ENCODE results near the gene FOXA2. TPM values are rescaled to one million over a fixed set of nuclear protein-coding genes. Genes with fewer than 3 reads are reported as not detected.
"Not testable (repeated sequence)": the region's sequence is repeated elsewhere in the genome, so short reads cannot be mapped to it uniquely, and the experiment has no call there.

The FOXA2 gene
- polyA plus RNA-seq, 1 experiment, result not detected

DNA sequence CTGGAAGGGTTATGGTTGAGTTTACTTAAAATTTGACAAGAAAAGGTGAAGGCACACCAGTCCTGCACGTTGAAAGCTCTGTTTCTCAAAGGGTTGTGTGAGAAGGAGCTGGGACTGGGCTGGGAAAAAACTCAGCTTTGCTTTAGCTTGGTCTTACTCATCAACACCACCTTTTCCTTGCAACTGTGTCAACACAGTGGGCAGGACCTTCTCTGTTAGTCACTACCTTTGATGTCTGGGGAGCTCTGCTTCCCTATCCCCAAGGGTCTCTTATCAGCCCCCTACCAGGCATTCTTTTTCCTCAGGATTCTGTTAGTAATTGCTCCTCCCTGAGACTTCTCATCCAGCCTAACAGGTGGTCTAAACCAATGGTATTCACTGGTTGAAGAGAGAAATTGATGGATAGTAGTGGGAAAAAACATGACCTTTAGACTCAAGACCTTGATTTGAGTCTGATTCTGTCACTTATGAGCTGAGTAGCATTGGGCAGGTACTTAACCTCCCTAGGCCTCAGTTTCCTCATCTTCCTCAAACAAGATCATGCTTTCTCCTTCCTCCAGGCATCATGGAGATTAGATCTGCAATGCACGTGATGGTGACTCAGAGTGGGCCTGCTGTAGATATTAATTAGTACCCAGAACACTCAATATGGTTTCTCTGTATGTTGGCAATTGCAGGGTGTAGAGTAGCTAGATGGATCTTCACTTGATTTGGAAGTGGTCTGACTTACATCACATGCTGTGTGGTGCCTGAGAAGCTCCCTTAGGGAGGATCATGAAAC lies 17.2 kb upstream of the FOXA2 start:
- ChIA-PET POLR2A (no interaction called here), CTCF (interaction anchor here (0.6 kb wide), 1 partner anchor 289 kb away, joined by 4 read pairs; no protein-coding TSS in a partner anchor)
- no peak overlapping the region for H3K27ac ChIP-seq (ENCODE audit: low read depth, low read length)
- TF ChIP-seq, protein P1, sequence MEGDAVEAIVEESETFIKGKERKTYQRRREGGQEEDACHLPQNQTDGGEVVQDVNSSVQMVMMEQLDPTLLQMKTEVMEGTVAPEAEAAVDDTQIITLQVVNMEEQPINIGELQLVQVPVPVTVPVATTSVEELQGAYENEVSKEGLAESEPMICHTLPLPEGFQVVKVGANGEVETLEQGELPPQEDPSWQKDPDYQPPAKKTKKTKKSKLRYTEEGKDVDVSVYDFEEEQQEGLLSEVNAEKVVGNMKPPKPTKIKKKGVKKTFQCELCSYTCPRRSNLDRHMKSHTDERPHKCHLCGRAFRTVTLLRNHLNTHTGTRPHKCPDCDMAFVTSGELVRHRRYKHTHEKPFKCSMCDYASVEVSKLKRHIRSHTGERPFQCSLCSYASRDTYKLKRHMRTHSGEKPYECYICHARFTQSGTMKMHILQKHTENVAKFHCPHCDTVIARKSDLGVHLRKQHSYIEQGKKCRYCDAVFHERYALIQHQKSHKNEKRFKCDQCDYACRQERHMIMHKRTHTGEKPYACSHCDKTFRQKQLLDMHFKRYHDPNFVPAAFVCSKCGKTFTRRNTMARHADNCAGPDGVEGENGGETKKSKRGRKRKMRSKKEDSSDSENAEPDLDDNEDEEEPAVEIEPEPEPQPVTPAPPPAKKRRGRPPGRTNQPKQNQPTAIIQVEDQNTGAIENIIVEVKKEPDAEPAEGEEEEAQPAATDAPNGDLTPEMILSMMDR (IDR thresholded peaks at IDR 0.05; ENCODE audit: low read depth, low read length), result no peak
- no peaks in the 10 kb centered on the region for H3K9me3 ChIP-seq (ENCODE audit: control insufficient read depth, insufficient read depth, low read length)
- no peak overlapping the region for H3K4me3 ChIP-seq (ENCODE audit: low read depth, low read length)
- H3K27me3 ChIP-seq (ENCODE audit: control insufficient read depth, insufficient read depth, low read length), result no peaks in the 10 kb centered on the region
- no peak for DNase-seq (ENCODE audit: low read depth, low spot score)

DNA sequence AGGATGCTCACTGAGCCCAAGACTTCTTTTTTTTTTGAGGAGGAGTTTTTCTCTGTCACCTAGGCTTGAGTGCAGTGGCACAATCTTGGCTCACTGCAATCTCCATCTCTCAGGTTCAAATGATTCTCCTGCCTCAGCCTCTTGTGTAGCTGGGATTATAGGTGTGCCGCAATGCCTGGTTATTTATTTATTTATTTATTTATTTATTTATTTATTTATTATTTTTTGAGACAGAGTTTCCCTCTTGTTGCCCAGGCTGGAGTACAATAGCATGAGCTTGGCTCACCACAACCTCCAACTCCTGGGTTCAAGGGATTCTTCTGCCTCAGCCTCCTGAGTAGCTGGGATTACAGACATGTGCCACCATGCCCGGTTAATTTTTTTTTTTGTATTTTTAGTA lies 14.9 kb upstream of the FOXA2 start:
- CTCF ChIA-PET; H3K27me3 ChIP-seq (ENCODE audit: control insufficient read depth, insufficient read depth, low read length); H3K9me3 ChIP-seq (ENCODE audit: control insufficient read depth, insufficient read depth, low read length); DNase-seq (ENCODE audit: low read depth, low spot score); H3K4me3 ChIP-seq (ENCODE audit: low read depth, low read length); POLR2A ChIA-PET; H3K27ac ChIP-seq (ENCODE audit: low read depth, low read length): not testable (repeated sequence)

GRCh38 chr20:22597303-22597702 lies 12.9 kb upstream of the FOXA2 start:
- H3K27me3 ChIP-seq (ENCODE audit: control insufficient read depth, insufficient read depth, low read length), result no peaks in the 10 kb centered on the region
- no peak for DNase-seq (ENCODE audit: low read depth, low spot score)
- CTCF ChIA-PET, result no interaction called here
- H3K4me3 ChIP-seq (ENCODE audit: low read depth, low read length), result no peak overlapping the region
- H3K27ac ChIP-seq (ENCODE audit: low read depth, low read length), result no peak overlapping the region
- H3K9me3 ChIP-seq (ENCODE audit: control insufficient read depth, insufficient read depth, low read length), result no peaks in the 10 kb centered on the region
- POLR2A ChIA-PET, result no interaction called here
- TF ChIP-seq, protein P1 (IDR thresholded peaks at IDR 0.05; ENCODE audit: low read depth, low read length), result no peak

DNA sequence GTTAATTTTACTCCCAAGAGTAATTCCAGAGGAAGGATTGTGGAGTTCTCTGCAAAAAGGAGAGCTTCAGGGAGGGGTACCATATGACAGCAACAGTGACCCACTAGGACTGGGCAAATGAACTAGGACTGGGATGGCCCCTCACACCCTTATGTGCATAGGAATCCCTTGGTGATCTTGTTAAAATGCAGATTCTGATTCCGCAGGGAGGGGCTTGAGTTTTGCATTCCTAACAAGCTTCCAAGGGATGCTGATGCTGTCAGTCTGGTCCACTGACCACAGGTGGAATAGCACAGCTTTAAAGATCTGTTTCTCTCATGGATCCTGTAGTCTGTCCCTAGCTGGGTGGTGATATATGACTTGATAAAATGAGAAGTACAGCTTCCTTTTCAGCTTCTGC lies 6.3 kb upstream of the FOXA2 start:
- POLR2A ChIA-PET, result no interaction called here
- H3K27ac ChIP-seq (ENCODE audit: low read depth, low read length), result no peak overlapping the region
- peaks cover 22% of the 10 kb centered on the region for H3K27me3 ChIP-seq (ENCODE audit: control insufficient read depth, insufficient read depth, low read length)
- H3K9me3 ChIP-seq (ENCODE audit: control insufficient read depth, insufficient read depth, low read length), result no peaks in the 10 kb centered on the region; the same call in 1 of the 2 replicates
- TF ChIP-seq, protein P1 (IDR thresholded peaks at IDR 0.05; ENCODE audit: low read depth, low read length), result no peak
- H3K4me3 ChIP-seq (ENCODE audit: low read depth, low read length), result no peak overlapping the region
- no peak for DNase-seq (ENCODE audit: low read depth, low spot score)
- CTCF ChIA-PET, result no interaction called here

GRCh38 chr20:22586645-22587310 lies 2.4 kb upstream of the FOXA2 start:
- ChIA-PET CTCF (interaction anchor here (1.6 kb wide), 1 partner anchor 245 kb away, joined by 5 read pairs; no protein-coding TSS in a partner anchor), POLR2A (interaction anchor here (1.0 kb wide), 1 partner anchor 763 kb away, joined by 3 read pairs; no protein-coding TSS in a partner anchor)
- H3K27ac ChIP-seq (ENCODE audit: low read depth, low read length), result no peak overlapping the region
- peaks cover 52% of the 10 kb centered on the region for H3K27me3 ChIP-seq (ENCODE audit: control insufficient read depth, insufficient read depth, low read length)
- no peak for DNase-seq (ENCODE audit: low read depth, low spot score)
- no peak overlapping the region for H3K4me3 ChIP-seq (ENCODE audit: low read depth, low read length)
- TF ChIP-seq, protein P1 (IDR thresholded peaks at IDR 0.05; ENCODE audit: low read depth, low read length), result peak; percentile 27; the same call in 1 of the 2 replicates
- H3K9me3 ChIP-seq (ENCODE audit: control insufficient read depth, insufficient read depth, low read length), result peaks cover 2% of the 10 kb centered on the region; the same call in 1 of the 2 replicates

Measured in AG04450 (cell line).